CMK (cell line): ENCODE results near the gene MARS1.
A peak's percentile ranks its signal among the peaks of the same experiment; 100 is the strongest.
"Not testable (repeated sequence)": the region's sequence is repeated elsewhere in the genome, so short reads cannot be mapped to it uniquely, and the experiment has no call there.

Source experiments
- DNase-seq: peaks from one replicate; pipeline ENCODE4 v3.0.0-alpha.2; 2010; ENCODE audit warnings: low read depth

The MARS1 gene

GRCh38 chr12:57487597-57488401 lies at the start of gene MARS1:
MARS1 (plus strand) TSS chr12:57488068; CDS start chr12:57488091, 23 bp downstream.
- DNase-seq = peak; percentile 89

- no peak for DNase-seq
These were observed 49.5 kb upstream of the MARS1 start for GRCh38 chr12:57438400-57438799.

DNA sequence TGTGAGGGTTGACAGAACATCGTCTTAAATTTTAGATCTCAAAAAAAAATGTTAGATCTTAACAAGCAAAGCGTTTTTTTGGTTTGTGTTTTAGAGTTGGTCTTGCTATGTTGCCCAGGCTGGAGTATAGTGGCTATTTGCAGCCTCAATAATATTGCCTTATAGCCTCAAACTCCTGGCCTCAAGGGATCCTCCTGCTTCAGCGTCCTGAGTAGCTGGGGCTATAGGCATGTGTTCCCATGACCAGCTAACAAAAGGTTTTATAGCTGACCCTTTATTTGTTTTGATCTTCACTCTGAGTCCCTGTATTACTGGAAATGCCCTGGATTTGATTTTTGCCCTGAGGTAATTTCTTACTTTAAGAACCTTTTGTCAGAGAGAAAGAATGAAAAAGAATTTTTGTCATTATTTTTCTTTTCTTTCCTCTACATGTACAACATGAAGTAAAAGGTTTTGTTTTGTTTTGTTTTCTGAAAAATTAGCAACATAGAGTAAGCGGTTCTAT lies 48.1 kb upstream of the MARS1 start:
- DNase-seq = no peak

DNA sequence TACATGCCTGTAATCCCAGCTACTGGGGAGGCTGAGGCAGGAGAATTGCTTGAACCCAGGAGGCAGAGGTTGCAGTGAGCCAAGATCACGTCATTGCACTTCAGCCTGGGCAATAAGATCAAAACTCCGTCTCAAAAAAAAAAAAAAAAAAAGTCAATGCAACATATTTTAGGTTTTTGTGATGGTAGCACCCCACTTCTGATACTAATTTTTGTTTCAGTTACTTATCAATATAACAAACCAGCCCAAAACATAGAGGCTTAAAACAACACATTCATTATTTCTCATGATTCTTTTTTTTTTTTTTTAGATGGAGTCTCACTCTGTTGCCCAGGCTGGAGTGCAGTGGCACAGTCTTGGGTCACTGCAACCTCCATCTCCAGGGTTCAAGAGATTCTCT lies 46.5 kb upstream of the MARS1 start:
- not testable (repeated sequence) for DNase-seq

- DNase-seq = no peak
These were observed 45.9 kb upstream of the MARS1 start for GRCh38 chr12:57441846-57442427.

DNA sequence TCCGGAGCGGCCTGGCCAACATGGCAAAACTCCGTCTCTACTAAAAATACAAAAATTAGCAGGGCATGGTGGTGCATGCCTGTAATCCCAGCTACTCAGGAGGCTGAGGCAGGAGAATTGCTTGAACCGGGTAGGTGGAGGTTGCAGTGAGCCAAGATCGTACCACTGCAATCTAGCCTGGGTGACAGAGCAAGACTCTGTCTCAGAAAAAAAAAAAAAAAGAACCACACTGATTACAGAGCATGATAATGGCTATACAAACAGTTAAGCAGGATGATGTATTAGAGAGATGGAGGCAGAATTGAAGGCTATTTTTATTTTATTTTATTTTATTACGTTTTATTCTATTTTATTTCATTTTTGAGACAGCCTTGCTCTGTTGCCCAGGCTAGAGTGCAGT lies 43.5 kb upstream of the MARS1 start:
- not testable (repeated sequence) for DNase-seq

- no peak for DNase-seq
These were observed 43.1 kb upstream of the MARS1 start for GRCh38 chr12:57444744-57445143.

DNA sequence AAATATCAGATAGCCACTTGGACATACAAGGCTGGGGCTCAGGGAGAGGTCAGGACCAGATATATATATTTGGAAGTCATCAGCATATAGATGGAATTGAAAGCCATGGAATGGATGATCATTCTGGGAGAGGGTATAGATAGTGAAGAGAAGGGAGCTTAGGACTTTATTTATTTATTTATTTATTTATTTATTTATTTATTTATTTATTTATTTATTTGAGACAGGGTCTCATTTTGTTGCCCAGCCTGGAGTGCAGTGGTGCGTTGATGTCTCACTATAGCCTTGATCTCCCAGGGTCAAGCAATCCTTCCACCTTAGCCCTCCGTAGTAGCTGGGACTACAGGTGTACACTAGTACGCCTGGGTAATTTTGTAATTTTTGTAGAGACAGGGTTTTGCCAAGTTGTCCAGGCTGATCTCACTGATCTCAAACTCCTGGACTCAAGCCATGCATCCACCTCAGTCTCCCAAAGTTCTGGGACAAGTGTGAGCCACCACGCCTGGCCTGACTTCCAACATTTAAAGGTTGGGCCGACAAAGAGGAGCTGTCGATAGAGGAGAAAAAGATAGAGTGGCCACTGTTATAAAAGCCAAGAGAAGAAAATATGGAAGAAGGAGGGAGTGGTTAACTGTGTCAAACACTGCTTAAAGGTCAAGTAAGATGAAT lies 41.4 kb upstream of the MARS1 start:
- no peak for DNase-seq

DNA sequence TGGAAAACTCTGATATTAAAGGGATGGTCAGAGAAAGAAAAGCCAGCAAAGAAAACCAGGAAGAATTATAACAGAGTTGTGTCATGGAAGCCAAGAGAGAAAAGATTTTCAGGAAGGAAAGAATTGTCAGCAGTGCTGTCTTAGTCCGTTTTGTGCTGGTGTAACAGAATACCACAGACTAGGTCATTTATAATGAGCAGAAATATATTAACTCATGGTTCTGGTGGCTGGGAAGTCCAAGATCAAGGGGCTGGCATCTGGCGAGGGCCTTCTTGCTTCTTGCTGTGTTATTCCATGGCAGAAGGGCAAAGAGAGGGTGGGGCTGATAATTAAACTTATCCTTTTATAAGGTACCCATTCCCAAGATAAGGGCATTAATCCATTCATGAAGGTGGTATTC lies 39.2 kb upstream of the MARS1 start:
- no peak for DNase-seq

DNA sequence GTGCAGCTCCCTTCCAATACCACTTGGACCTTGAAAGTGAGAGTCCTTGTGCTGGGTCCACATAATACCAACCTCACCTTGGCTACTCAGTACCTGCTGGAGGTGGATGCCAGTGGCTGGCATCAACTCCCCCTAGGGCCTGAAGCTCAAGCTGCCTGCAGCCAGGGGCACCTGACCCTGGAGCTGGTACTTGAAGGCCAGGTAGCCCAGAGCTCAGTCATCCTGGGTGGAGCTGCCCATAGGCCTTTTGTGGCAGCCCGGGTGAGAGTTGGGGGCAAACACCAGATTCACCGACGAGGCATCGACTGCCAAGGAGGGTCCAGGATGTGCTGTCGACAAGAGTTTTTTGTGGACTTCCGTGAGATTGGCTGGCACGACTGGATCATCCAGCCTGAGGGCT lies 38.5 kb upstream of the MARS1 start:
- no peak for DNase-seq

DNA sequence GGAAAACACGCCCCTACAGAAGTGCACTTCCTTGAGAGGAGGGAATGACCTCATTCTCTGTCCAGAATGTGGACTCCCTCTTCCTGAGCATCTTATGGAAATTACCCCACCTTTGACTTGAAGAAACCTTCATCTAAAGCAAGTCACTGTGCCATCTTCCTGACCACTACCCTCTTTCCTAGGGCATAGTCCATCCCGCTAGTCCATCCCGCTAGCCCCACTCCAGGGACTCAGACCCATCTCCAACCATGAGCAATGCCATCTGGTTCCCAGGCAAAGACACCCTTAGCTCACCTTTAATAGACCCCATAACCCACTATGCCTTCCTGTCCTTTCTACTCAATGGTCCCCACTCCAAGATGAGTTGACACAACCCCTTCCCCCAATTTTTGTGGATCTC lies 37.8 kb upstream of the MARS1 start:
- no peak for DNase-seq

DNA sequence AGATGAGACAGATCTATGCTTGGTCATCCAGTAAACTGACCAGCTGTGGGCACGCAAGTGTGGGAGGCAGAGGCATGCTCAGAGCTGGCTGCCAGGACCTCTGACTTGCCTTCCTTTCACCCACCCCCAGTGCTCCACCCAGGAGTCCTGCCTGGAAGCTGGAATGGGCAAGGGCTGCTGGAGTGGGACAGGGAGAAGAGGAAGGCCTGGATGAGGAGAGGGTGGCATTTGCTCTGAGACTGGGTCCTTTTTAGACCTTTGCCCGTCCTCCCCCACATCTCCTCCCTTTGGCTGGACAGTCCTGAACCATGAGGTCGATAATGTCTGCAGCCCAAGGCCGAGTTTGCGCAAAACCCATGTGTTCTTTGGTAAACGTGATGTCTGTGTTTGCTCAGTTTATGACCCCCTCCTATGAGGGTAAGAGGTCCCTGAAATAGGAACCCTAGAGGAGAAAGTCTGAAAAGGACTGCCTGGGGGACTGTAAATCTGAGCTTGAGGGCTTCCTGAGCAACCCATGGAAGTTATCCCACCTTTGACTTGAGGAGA lies 36.6 kb upstream of the MARS1 start:
- DNase-seq = no peak

GRCh38 chr12:57452181-57452936 lies 35.5 kb upstream of the MARS1 start:
- DNase-seq = no peak

DNA sequence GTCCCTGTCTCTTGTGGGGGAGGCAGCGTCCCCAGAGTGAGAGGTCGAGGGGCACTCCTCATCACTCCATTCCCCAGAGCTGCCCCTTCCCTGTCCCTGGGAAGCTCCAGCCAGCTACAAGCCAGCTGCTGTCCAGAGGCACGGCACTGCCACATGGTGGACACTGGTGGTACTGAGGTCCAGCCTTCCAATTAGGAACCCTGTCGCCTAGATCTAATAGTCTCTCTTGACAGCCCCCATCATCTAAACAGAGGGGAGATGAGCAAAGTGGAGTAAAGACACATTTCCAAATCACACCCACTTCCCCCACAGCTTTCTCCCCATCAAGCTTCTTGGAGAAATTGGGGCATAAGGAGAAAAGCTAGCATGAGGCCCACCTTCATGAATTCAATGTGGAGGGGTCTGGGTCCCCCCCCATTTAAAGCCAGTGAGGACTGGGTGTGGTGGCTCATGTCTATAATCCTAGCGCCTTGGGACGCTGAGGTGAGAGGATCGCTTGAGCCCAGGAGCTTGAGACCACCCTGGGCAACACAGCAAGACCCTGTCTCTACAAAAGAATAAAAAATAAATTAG lies 34.8 kb upstream of the MARS1 start:
- DNase-seq = no peak

GRCh38 chr12:57454213-57454565 lies 33.7 kb upstream of the MARS1 start:
- no peak for DNase-seq

- no peak for DNase-seq
These were observed 33.1 kb upstream of the MARS1 start, which contains the start of gene INHBE for GRCh38 chr12:57454566-57455373. INHBE (plus strand) TSS chr12:57455307; CDS start chr12:57455537, 230 bp downstream.

- DNase-seq = no peak
These were observed 32.3 kb upstream of the MARS1 start for GRCh38 chr12:57455374-57456144.

GRCh38 chr12:57456145-57456700 lies 31.6 kb upstream of the MARS1 start:
- DNase-seq = no peak

DNA sequence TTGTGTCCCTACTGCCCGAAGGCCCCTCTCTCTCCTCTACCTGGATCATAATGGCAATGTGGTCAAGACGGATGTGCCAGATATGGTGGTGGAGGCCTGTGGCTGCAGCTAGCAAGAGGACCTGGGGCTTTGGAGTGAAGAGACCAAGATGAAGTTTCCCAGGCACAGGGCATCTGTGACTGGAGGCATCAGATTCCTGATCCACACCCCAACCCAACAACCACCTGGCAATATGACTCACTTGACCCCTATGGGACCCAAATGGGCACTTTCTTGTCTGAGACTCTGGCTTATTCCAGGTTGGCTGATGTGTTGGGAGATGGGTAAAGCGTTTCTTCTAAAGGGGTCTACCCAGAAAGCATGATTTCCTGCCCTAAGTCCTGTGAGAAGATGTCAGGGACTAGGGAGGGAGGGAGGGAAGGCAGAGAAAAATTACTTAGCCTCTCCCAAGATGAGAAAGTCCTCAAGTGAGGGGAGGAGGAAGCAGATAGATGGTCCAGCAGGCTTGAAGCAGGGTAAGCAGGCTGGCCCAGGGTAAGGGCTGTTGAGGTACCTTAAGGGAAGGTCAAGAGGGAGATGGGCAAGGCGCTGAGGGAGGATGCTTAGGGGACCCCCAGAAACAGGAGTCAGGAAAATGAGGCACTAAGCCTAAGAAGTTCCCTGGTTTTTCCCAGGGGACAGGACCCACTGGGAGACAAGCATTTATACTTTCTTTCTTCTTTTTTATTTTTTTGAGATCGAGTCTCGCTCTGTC lies 31.0 kb upstream of the MARS1 start:
- DNase-seq = no peak
